ENCODE measurements around the gene ERG.

Gene ERG

DNA sequence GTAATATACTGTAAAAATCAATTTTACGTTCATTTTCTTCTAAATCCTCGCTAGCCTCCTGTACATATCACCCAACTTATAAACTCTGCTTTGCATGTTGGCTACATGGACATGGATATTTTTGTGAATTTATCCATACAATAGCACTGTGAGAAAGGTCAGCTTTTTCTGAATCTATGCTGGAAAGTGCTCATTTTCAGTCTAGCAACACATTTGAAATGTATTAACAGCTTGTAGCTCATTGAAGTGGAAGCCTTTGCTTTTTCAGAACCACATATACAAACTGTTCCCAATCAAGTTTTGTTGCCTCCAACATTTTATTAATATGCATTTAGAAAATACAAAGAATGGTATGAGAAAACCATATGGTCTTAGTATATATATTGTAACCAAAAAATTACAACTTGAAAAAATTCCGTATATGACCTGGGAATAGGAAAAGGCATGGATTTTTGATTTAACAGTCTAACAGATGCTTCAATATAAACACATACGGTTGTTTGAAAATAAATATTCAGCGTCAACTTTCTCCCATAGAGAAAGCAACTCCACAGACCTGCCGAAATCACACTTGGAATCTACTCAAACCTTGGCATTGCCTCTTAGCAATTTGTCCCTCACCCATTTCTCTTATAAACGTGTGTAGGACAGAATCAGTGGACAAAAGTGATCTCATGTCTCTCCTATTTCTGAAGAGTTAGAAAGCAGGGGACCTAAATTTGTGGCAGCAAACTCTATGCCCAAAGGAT is 112.7 kb downstream of the ERG start:
- Mint-ChIP-seq H3K4me3 (no peak overlapping the region), H3K4me1 (no peaks in the 10 kb centered on the region), H3K36me3 (no peaks in the 10 kb centered on the region), H3K27me3 (peaks cover 11% of the 10 kb centered on the region), H3K9me3 (no peaks in the 10 kb centered on the region), H3K27ac (no peak overlapping the region)
- ATAC-seq: no peak

DNA sequence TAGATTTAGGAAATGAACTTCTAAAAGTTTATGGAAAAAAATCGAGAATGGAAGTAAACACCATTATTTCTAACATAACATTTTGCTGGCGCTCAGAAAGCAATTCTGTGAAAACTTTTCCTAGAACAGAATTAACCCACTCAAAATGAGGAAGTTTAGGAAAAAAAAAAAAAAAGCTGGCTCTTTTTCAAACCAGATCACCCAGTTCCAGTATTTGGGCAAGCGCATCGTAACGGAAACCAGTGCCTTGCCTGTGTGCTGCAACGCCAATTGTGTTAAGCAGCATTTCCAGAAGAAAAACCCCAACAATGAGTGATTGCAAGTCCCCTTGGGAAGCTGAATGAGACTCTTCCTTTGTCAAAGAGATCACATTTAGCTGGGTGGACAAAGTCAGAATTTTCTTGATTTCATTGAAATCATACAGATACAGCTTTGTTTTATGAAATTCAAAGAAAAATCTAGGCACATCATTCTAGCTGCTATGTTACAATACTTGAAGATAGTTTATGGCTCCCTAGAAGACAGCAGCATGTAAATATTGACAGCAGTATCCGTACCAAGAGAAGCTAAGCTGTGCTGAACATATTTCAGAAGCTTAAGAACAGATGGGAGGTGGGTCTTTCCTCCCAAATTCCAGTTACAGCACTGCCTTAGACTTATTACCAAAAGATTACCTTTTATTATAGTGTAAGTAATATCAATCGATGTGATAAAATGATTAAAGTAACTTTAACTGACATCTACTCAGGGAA is 113.4 kb downstream of the ERG start:
- peaks cover 11% of the 10 kb centered on the region for H3K27me3 Mint-ChIP-seq
- H3K9me3 Mint-ChIP-seq: no peaks in the 10 kb centered on the region

DNA sequence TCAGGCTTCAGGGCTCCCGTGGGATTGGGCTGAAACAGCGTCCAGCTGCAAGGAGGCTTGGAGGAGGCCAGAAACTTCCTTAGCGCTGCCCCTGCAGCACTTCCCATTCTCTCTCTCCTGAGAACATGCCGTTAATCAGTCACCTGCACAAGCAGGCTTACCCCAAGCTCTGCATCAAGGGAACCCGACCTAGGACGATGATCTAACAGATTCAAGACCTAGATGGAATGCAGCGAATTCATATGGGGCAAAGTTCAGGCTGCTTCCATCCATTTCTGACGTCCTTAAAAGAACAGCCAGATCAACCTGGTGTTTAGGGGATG is 114.1 kb downstream of the ERG start:
- peaks cover 11% of the 10 kb centered on the region for H3K27me3 Mint-ChIP-seq
- no peak overlapping the region for H3K27ac Mint-ChIP-seq
- no peaks in the 10 kb centered on the region for H3K9me3 Mint-ChIP-seq
- no peaks in the 10 kb centered on the region for H3K4me1 Mint-ChIP-seq
- no peak for ATAC-seq
- H3K4me3 Mint-ChIP-seq: no peak overlapping the region
- H3K36me3 Mint-ChIP-seq: no peaks in the 10 kb centered on the region

More for the DNA sequence above, 113.4 kb downstream of the ERG start:
- Mint-ChIP-seq H3K4me1 (no peaks in the 10 kb centered on the region), H3K27ac (no peak overlapping the region), H3K4me3 (no peak overlapping the region), H3K36me3 (no peaks in the 10 kb centered on the region)
- no peak for ATAC-seq

DNA sequence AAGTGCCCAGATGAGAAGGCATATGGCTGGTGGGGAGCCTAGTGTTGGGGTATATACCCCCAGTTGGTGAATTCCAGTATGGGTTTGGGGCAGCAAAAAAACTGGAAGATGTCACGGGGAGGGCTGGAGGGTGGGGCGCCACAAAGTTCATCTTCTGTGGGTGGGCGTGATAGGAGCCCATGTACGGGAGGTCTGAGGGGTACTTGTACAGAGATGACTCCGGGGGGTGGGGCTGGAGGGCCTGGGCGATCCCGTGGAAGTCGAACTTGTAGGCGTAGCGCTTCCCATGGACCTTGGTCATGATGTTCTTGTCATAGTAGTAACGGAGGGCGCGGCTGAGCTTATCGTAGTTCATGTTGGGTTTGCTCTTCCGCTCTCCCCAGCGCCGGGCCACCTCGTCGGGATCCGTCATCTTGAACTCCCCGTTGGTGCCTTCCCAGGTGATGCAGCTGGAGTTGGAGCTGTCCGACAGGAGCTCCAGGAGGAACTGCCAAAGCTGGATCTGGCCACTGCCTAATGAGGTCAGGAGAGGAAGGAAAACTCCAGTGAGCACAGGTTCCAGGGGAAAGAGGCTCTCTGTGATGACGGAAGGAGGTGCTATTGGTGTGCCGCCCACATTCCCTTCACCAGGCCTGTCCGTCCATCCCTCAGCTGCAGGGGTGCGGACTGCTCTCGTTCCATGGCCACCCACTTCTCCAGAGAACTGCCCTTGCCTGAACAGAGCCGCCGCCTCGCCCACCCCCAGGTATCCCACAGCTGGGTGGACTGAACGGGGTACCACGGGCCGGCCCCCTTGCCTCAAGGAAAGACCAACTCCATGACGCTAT is 114.7 kb downstream of the ERG start:
- peaks cover 11% of the 10 kb centered on the region for H3K27me3 Mint-ChIP-seq
- H3K36me3 Mint-ChIP-seq: no peaks in the 10 kb centered on the region
- no peaks in the 10 kb centered on the region for H3K4me1 Mint-ChIP-seq
- H3K9me3 Mint-ChIP-seq: no peaks in the 10 kb centered on the region
- no peak overlapping the region for H3K4me3 Mint-ChIP-seq
- ATAC-seq: no peak
- H3K27ac Mint-ChIP-seq: no peak overlapping the region

DNA sequence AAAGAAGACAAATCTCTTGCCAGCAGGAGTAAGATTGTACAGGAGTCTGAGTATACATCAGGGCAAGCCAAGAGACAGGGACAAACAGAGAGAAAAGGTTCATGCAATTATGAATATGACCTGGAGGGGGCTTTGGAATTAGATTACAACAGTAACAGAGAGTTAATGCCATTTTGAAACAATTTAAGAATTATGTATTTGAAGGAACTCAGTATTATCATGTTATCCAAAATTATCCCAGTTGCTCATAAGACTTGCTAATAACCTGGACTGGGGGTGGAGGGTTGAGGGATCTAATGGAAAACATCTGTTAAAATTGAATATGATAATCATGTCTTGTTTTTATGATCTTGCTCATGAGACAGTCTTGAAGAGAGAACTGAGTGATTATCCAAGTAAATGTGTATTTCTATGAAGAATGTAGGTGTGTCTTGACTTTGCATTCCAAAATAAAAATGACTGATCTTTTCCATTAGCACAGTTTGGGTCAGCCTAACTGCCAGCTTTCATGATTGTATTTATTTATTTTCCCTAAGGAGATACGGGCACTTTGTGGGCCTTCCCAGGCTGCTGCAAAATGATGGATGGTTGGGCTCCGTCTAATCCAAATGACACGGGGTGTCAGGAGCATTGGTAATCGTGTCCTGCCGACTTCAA is 117.7 kb downstream of the ERG start:
- Mint-ChIP-seq H3K36me3 (no peaks in the 10 kb centered on the region), H3K27ac (no peak overlapping the region), H3K4me1 (no peaks in the 10 kb centered on the region), H3K4me3 (no peak overlapping the region), H3K9me3 (peaks cover 3% of the 10 kb centered on the region), H3K27me3 (peaks cover 29% of the 10 kb centered on the region)
- no peak for ATAC-seq

DNA sequence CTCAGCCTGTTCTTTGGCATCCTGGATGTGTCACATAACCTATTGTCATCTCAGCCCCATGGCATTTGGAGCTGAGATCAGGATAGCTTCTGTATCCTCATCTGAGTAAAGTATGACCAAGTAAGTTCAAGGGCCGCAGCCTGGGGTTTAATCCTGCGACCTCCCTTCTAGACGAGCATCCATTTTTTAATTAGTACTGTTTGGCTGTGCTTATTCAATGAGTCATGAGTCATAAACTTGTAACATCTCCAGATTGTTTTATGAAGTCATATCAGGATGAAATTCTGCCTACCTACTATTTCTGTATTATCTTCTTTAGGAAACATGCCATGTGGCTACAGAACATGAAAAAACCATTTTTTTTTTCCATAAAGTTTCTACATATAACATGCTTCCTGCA is 119.1 kb downstream of the ERG start:
- Mint-ChIP-seq H3K4me1 (no peaks in the 10 kb centered on the region), H3K27me3 (peaks cover 40% of the 10 kb centered on the region), H3K9me3 (peaks cover 4% of the 10 kb centered on the region), H3K4me3 (no peak overlapping the region), H3K36me3 (no peaks in the 10 kb centered on the region), H3K27ac (no peak overlapping the region)
- no peak for ATAC-seq

DNA sequence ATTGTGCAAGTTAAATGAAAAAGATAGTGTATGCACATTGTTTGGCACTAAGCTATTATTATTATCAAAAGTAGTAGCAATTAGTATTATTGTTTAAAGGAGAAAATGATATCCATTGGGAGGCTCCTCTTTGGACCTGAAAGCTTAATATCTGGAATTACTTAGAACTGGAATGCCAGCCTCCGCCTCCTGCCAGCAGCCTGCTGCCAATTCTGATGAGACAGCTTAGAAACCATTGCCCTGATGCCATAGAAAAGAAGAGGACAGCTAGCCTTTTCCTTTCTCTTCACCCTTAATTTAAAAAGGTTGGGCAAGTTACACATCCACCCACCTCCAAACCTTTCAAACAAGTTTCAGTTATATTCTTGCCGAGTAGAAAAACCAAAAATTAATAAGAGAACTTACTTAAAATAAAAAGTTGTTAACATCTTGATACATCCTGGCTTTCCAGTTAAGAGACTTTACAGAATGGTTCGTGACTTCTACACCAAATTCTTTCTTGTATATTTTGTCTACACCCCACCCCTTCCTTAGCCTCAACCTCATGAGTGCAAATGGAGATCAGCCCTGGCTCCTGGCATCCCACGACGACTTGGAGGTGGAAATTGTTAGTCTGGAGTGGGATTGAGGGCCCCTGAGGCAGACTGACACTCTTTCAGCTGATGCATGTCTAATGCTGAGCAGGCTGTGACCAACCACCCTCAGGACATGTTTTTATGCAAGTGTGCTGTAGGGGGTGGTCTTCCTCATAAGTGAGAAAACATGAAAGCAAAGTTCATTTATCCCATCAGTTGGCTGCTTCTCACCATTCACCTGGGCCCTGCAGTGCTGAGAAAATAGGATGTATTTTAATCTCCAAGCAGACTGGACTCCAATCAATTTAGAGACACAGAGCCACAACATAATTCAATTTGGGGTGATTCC is 120.8 kb downstream of the ERG start:
- no peak for ATAC-seq
- peaks cover 34% of the 10 kb centered on the region for H3K27me3 Mint-ChIP-seq
- no peaks in the 10 kb centered on the region for H3K36me3 Mint-ChIP-seq
- H3K4me1 Mint-ChIP-seq: no peaks in the 10 kb centered on the region
- no peak overlapping the region for H3K4me3 Mint-ChIP-seq
- no peak overlapping the region for H3K27ac Mint-ChIP-seq
- peaks cover 4% of the 10 kb centered on the region for H3K9me3 Mint-ChIP-seq

DNA sequence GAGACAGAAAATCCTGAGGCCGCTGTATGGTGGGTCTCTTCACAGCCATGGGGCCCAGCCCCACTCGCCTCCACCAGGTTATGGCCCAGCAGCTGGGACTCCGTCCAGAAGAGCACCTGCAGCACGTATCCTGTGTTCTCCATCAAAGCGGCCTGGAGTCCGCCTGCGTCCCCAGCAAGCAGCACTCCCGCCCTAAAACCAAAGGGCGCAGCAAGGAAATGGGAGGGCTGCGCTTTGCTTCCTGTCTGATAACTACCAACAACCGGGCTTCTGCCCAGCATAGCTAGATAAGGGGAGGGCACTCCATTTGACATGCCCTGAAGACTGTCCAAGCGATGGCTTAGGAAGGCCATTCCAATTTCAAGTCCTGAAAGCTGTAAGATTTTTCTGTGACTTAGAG is 121.6 kb downstream of the ERG start:
- no peak overlapping the region for H3K4me3 Mint-ChIP-seq
- H3K27ac Mint-ChIP-seq: no peak overlapping the region
- no peak for ATAC-seq
- no peaks in the 10 kb centered on the region for H3K4me1 Mint-ChIP-seq
- peaks cover 4% of the 10 kb centered on the region for H3K9me3 Mint-ChIP-seq
- no peaks in the 10 kb centered on the region for H3K36me3 Mint-ChIP-seq
- peaks cover 34% of the 10 kb centered on the region for H3K27me3 Mint-ChIP-seq

DNA sequence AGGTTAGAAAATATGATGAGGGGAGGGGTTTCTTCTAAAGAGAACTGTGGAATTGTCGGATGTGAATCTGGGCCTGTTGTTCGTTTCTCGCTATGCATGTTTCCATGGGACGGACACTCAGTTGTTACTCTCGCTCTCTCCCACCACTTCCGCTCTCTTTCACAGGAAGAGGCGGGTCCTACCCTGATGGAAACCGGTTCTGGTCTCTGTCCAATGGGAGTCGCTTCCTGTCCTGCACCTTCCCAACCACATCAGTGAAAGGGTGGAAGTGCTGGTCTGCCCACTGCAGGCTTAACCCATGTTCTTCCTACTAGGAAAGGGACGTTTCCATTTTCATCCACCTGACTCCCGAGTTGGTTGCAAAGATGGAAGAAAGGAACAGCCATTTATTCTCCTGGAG is 122.0 kb downstream of the ERG start:
- no peaks in the 10 kb centered on the region for H3K4me1 Mint-ChIP-seq
- H3K4me3 Mint-ChIP-seq: peak overlapping the region; percentile 3
- H3K36me3 Mint-ChIP-seq: no peaks in the 10 kb centered on the region
- peaks cover 34% of the 10 kb centered on the region for H3K27me3 Mint-ChIP-seq
- peaks cover 4% of the 10 kb centered on the region for H3K9me3 Mint-ChIP-seq
- no peak for ATAC-seq
- H3K27ac Mint-ChIP-seq: no peak overlapping the region

DNA sequence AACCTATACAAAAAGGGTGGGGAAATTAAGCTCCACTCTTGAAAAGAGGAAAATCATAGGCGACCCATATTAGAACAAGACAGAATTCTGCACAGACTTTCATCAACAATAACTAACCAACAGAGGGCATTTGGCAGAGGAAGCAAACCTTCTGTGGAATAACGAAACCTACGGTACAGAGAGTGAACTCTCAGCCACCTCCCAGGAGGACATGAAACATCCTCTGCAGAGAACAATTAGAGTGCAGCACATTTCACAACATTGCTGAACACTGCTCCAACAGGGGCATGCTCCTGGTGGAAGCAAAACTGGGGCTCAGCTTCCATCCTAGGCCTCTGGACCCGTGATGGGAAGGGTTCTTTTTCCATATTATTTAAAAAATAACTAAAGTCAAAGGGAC is 130.6 kb downstream of the ERG start:
- no peak overlapping the region for H3K27ac Mint-ChIP-seq
- H3K4me3 Mint-ChIP-seq: no peak overlapping the region
- no peaks in the 10 kb centered on the region for H3K36me3 Mint-ChIP-seq
- H3K9me3 Mint-ChIP-seq: no peaks in the 10 kb centered on the region
- H3K4me1 Mint-ChIP-seq: no peaks in the 10 kb centered on the region
- no peaks in the 10 kb centered on the region for H3K27me3 Mint-ChIP-seq
- no peak for ATAC-seq

DNA sequence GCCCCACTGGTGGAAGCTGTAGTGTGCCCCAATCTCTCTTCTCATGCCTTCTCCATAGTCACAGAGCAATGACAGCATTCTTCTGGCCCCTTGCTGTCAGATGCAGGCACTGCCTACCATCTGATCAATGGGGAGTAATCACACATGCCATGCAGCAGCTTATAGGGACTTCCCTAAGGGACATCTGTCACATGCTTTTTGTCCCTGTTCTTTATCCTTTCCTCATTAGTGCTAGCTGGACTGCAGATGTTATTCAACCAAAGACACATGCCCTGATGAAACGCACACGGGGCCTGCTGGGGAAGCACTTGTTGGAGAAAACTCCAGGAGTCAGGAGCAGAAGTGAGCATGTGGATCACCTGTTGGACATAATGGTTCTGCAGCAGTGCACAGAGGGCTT is 132.8 kb downstream of the ERG start:
- Mint-ChIP-seq H3K9me3 (no peaks in the 10 kb centered on the region), H3K4me3 (no peak overlapping the region), H3K4me1 (no peaks in the 10 kb centered on the region), H3K27me3 (no peaks in the 10 kb centered on the region), H3K36me3 (no peaks in the 10 kb centered on the region), H3K27ac (no peak overlapping the region)
- no peak for ATAC-seq

DNA sequence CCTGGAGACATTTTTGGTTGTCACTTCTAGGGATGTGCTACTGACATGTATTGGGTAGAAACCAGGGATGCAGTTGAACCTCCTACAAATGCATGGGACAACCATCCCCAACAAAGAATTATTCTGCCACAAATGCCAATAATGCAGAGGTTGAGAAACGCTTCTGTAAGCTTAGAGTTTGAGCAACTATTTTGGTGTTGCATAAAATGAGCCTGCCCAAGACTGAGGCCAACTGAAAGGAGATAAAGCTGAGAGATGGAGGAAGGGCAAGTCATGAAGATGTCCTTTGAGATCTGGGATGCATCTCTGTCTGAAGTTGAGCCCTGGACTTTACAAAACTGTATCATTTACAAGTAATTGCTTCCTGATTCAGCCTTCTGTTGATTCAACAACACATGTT is 134.6 kb downstream of the ERG start:
- Mint-ChIP-seq H3K9me3 (no peaks in the 10 kb centered on the region), H3K4me1 (no peaks in the 10 kb centered on the region), H3K36me3 (no peaks in the 10 kb centered on the region), H3K27ac (no peak overlapping the region), H3K4me3 (no peak overlapping the region), H3K27me3 (no peaks in the 10 kb centered on the region)
- ATAC-seq: no peak

DNA sequence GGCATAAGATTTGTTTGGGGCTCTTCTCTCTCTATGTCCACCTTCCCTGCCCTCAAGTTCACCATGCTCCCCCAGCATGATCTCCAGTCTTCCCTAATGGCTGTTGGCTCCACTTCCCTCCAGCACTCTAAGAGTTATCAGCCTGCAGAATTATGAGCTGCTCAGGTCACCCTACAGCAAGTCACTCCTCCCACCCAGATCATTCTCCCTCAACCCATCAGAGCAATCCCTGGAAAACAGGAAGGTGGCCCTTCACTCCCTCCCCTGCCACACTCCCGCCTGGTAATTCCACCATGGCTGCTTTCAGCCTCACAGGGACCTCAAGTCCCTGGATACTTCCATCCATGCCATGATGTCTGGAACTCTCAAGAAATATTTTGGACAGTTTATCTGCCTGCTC is 137.0 kb downstream of the ERG start:
- Mint-ChIP-seq H3K4me1 (no peaks in the 10 kb centered on the region), H3K27me3 (peaks cover 5% of the 10 kb centered on the region), H3K36me3 (no peaks in the 10 kb centered on the region), H3K4me3 (no peak overlapping the region), H3K9me3 (no peaks in the 10 kb centered on the region), H3K27ac (no peak overlapping the region)
- ATAC-seq: no peak

DNA sequence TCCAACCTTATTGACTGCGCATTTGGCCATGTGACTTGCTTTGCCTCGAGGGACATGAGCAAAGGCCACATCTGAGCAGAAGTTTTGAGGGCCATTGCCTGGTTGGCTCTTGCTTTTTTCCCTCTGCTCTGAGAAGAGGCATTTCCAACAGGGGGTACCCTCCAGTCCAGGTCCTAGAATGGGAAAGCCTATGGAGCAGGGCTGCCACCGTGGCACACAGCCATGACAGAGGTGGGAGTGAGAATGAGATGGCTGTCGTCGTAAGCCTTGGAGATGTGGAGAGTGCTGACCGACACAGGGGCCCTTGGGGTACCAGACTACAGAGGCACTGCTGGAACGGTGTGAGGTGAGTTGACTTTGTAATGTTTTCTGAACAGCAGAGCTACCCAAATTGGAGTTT is 138.4 kb downstream of the ERG start:
- Mint-ChIP-seq H3K9me3 (no peaks in the 10 kb centered on the region), H3K36me3 (no peaks in the 10 kb centered on the region), H3K27ac (no peak overlapping the region), H3K27me3 (peaks cover 14% of the 10 kb centered on the region), H3K4me3 (no peak overlapping the region), H3K4me1 (no peaks in the 10 kb centered on the region)
- no peak for ATAC-seq

Measured in stimulated activated memory B cell treated with anti-CD40 and anti-IgM and Interleukin-4, amounts not matched to agents 10 μg/mL and 1 μg/mL and 100 μg/mL, for 72 hours (primary cell).